ENCODE results near the gene USP37. TPM values are rescaled to one million over a fixed set of nuclear protein-coding genes. Genes with fewer than 3 reads are reported as not detected.

The USP37 gene
- total and polyA plus RNA-seq, 2 of the 13 experiments (the other 11 are each of a cell fraction or from before 2014, with no cell fraction given), result 6.5 to 30.6 TPM

DNA sequence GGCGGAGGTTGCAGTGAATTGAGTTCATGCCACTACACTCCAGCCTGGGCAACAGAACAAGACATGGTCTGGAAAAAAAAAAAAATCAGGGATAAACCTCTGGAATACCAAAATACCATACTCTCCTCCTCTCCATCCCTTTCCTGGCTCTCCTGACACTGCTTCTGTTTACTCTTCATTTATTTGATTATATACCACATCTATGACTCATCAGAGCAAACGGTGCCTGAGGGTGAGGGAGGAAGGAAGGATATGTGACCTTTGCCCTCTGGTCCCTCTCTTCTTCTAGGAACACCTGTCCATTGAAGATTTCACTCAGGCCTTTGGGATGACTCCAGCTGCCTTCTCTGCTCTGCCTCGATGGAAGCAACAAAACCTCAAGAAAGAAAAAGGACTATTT, 119.2 kb downstream of the USP37 start (continued):
- TF ChIP-seq, protein P1, sequence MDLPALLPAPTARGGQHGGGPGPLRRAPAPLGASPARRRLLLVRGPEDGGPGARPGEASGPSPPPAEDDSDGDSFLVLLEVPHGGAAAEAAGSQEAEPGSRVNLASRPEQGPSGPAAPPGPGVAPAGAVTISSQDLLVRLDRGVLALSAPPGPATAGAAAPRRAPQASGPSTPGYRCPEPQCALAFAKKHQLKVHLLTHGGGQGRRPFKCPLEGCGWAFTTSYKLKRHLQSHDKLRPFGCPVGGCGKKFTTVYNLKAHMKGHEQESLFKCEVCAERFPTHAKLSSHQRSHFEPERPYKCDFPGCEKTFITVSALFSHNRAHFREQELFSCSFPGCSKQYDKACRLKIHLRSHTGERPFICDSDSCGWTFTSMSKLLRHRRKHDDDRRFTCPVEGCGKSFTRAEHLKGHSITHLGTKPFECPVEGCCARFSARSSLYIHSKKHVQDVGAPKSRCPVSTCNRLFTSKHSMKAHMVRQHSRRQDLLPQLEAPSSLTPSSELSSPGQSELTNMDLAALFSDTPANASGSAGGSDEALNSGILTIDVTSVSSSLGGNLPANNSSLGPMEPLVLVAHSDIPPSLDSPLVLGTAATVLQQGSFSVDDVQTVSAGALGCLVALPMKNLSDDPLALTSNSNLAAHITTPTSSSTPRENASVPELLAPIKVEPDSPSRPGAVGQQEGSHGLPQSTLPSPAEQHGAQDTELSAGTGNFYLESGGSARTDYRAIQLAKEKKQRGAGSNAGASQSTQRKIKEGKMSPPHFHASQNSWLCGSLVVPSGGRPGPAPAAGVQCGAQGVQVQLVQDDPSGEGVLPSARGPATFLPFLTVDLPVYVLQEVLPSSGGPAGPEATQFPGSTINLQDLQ (CRISPR knock-in tag; IDR thresholded peaks at IDR 0.05), result no peak
- TF ChIP-seq ZBTB8A (CRISPR knock-in tag; IDR thresholded peaks at IDR 0.05; ENCODE audit: borderline replicate concordance, low read depth), result no peak
- no peak for TF ChIP-seq PLRG1 (conservative IDR thresholded peaks at IDR 0.05)
- no peak for TF ChIP-seq ZNF251 (CRISPR knock-in tag; IDR thresholded peaks at IDR 0.05)
- TF ChIP-seq, protein P2, sequence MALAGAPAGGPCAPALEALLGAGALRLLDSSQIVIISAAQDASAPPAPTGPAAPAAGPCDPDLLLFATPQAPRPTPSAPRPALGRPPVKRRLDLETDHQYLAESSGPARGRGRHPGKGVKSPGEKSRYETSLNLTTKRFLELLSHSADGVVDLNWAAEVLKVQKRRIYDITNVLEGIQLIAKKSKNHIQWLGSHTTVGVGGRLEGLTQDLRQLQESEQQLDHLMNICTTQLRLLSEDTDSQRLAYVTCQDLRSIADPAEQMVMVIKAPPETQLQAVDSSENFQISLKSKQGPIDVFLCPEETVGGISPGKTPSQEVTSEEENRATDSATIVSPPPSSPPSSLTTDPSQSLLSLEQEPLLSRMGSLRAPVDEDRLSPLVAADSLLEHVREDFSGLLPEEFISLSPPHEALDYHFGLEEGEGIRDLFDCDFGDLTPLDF (CRISPR knock-in tag; IDR thresholded peaks at IDR 0.05), result no peak
- TF ChIP-seq SALL1 (CRISPR knock-in tag; IDR thresholded peaks at IDR 0.05), result peak; percentile 48; the same call in 1 of the 2 replicates
- TF ChIP-seq SIX4 (CRISPR knock-in tag; IDR thresholded peaks at IDR 0.05), result no peak
- TF ChIP-seq ZNF230 (CRISPR knock-in tag; IDR thresholded peaks at IDR 0.05), result no peak
- TF ChIP-seq FOXK2 (IDR thresholded peaks at IDR 0.05), result no peak
- no peak for TF ChIP-seq ZNF644 (CRISPR knock-in tag; IDR thresholded peaks at IDR 0.05; ENCODE audit: low read depth)
- TF ChIP-seq ISL2 (CRISPR knock-in tag; IDR thresholded peaks at IDR 0.05), result no peak
- no peak for TF ChIP-seq SOX6 (IDR thresholded peaks at IDR 0.05)
- no peak; the same call in 1 of the 2 replicates for TF ChIP-seq SOX6 (CRISPR knock-in tag; IDR thresholded peaks at IDR 0.05)
- no peak for TF ChIP-seq ZNF264 (CRISPR knock-in tag; IDR thresholded peaks at IDR 0.05)
- no peak for TF ChIP-seq ZFY (CRISPR knock-in tag; IDR thresholded peaks at IDR 0.05)
- no peak for TF ChIP-seq HOXA3 (CRISPR knock-in tag; IDR thresholded peaks at IDR 0.05)
- TF ChIP-seq SETDB1 (CRISPR knock-in tag; IDR thresholded peaks at IDR 0.05; ENCODE audit: borderline replicate concordance), result no peak
- TF ChIP-seq, protein P3, sequence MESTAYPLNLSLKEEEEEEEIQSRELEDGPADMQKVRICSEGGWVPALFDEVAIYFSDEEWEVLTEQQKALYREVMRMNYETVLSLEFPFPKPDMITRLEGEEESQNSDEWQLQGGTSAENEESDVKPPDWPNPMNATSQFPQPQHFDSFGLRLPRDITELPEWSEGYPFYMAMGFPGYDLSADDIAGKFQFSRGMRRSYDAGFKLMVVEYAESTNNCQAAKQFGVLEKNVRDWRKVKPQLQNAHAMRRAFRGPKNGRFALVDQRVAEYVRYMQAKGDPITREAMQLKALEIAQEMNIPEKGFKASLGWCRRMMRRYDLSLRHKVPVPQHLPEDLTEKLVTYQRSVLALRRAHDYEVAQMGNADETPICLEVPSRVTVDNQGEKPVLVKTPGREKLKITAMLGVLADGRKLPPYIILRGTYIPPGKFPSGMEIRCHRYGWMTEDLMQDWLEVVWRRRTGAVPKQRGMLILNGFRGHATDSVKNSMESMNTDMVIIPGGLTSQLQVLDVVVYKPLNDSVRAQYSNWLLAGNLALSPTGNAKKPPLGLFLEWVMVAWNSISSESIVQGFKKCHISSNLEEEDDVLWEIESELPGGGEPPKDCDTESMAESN (CRISPR knock-in tag; conservative IDR thresholded peaks at IDR 0.05), result no peak
- TF ChIP-seq PAX8 (CRISPR knock-in tag; IDR thresholded peaks at IDR 0.05; ENCODE audit: borderline replicate concordance), result no peak
- no peak for TF ChIP-seq IKZF4 (CRISPR knock-in tag; IDR thresholded peaks at IDR 0.05; ENCODE audit: borderline replicate concordance, low read depth, not compliant biosample characterization)
- no peak for TF ChIP-seq ZNF777 (CRISPR knock-in tag; IDR thresholded peaks at IDR 0.05)
- TF ChIP-seq ZFP36 (IDR thresholded peaks at IDR 0.05; ENCODE audit: borderline replicate concordance, low read depth, low read length, partially characterized antibody), result no peak
- no peak for TF ChIP-seq ZBTB1 (CRISPR knock-in tag; IDR thresholded peaks at IDR 0.05; ENCODE audit: borderline replicate concordance)
- TF ChIP-seq TARDBP (CRISPR knock-in tag; IDR thresholded peaks at IDR 0.05), result no peak
- TF ChIP-seq, protein P4, sequence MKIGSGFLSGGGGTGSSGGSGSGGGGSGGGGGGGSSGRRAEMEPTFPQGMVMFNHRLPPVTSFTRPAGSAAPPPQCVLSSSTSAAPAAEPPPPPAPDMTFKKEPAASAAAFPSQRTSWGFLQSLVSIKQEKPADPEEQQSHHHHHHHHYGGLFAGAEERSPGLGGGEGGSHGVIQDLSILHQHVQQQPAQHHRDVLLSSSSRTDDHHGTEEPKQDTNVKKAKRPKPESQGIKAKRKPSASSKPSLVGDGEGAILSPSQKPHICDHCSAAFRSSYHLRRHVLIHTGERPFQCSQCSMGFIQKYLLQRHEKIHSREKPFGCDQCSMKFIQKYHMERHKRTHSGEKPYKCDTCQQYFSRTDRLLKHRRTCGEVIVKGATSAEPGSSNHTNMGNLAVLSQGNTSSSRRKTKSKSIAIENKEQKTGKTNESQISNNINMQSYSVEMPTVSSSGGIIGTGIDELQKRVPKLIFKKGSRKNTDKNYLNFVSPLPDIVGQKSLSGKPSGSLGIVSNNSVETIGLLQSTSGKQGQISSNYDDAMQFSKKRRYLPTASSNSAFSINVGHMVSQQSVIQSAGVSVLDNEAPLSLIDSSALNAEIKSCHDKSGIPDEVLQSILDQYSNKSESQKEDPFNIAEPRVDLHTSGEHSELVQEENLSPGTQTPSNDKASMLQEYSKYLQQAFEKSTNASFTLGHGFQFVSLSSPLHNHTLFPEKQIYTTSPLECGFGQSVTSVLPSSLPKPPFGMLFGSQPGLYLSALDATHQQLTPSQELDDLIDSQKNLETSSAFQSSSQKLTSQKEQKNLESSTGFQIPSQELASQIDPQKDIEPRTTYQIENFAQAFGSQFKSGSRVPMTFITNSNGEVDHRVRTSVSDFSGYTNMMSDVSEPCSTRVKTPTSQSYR (CRISPR knock-in tag; IDR thresholded peaks at IDR 0.05; ENCODE audit: borderline replicate concordance), result no peak
- TF ChIP-seq ELF3 (CRISPR knock-in tag; IDR thresholded peaks at IDR 0.05), result peak; percentile 75

Data from HepG2 (cell line).